GM18498 (cell line): ENCODE measurements around the gene EPHB2.

Source experiments
- ATAC-seq: cut with Tn5 transposase; IDR thresholded peaks from one replicate; pipeline ENCODE4 v1.9.1; 2021; ENCODE audit warnings: mild to moderate bottlenecking, moderate library complexity; ENCODE audit not compliant: unreplicated experiment

EPHB2 gene

GRCh38 chr1:22749919-22750684 lies 39.5 kb downstream of the EPHB2 start:
- ATAC-seq = no peak

DNA sequence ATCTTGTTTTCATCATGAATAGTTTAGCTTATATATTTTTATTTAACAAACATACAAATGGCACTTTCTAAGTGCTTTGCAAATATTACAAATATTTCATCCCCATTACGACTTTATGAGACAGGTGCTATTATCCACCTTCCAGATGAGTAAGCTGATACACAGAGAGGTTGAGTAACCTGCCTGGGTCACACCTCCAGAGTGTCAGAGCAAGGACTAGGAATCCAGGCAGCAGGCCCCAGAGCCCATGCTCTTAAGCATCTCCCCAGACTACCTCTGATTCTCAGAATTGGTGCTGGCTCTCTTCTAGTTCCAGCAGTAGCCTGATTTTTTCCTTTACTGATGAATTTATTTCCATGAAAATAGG lies 40.0 kb downstream of the EPHB2 start:
- ATAC-seq = no peak

- no peak for ATAC-seq
Observed at GRCh38 chr1:22751124-22751531, 40.5 kb downstream of the EPHB2 start.

- ATAC-seq = no peak
Observed at GRCh38 chr1:22752339-22752738, 41.7 kb downstream of the EPHB2 start.

DNA sequence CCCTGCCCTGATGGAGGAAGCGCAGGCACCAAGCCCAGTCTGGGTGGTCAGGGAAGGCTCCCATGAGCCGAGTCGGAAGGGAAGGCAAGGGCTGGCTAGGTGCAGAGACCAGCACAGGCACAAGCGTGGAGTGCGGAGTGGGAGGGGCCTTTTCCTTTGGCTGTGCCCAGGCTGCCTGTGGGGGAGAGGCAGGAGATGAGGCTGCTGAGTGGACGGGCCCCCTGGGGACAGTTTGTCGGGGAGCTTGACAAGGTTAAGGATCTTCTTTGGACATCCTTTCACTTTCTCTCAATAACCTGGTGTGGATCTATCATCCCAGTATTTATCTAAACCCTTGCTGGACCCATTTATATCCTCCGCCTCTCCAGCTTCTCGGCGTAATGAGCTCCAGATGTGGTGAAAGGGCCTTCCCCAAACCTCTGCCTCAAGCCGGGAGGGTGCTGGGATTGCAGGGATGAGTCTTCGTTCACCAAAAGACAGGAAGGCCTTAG lies 42.9 kb downstream of the EPHB2 start:
- ATAC-seq = no peak

DNA sequence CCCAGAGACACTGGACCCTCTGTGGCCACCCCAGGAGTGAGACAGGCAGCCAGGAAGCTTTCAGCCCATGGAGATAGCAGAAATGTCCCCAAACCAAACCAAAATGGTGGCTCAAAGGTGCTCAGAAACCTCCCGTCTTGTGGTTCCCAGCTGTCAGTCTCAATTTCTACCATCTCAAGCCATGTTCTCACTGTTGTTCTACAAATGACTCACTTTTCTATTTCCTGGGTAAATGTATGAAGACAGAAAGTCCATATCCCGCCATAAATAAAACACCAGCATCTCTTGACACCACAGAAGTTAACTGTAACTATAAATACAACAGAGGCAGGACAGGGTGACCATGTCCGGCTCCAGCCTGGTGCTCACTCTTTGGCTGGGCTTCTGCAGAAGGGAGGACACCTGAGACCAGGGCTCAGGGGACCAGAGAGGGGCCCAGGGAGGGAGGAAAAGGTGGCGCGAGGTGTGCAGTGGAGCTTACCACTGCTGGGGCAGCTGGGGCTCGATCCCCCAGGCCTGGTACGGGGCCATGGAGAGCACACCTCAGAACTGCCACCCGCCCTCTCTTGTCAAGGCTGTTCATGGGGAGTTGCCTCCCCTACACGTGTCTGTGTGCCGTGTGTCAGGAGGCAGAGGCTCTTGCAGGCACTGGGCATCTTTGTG lies 43.6 kb downstream of the EPHB2 start:
- ATAC-seq = no peak

DNA sequence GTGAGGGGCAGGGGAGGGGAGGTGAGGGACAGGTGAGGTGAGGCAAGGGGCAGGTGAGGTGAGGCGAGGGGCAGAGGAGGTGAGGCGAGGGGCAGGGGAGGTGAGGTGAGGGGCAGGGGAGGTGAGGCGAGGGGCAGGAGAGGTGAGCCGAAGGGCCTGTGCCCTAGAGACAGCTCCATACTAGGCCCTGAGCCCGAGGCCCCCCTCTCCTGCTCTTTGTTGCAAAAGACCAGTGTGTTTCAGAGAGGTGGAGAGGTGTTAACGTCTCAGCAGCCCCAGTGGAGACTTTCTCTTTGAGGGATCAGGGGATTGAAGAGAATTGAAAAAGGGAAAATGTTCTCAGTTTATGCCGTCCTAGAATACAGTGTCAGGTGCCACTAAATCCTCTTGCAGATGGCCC lies 44.2 kb downstream of the EPHB2 start:
- ATAC-seq = no peak

GRCh38 chr1:22755641-22756040 lies 45.0 kb downstream of the EPHB2 start:
- no peak for ATAC-seq

DNA sequence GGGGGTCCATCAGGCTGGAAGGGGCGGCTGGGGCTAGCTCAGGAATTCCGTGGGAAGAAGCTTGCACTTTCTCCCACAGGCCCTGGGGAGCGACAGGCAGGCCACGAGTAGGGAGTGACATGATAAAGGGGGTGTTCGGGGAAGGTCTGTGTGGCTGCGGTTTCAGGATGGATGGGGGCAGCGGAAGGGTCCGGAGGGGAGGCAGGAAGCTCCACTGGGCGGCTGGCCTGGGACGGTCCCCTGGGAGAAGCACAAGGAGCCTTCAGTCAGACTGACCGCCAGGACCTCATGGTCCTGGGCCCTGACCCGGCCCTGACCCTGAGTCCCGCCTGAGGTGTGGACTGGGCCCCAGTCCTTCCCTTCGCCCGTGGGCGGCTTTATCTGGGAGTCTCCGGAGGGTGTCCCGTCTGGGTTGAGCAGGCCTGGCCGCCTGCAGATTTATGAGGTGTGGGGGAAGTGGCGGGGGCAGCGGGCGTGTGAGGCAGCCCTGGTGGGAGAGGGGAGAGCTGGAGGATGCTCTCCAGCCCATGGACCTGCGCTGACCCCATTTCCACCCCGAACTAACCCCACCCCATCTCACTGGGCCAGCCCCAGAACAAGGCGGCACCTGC lies 45.6 kb downstream of the EPHB2 start:
- ATAC-seq = no peak

GRCh38 chr1:22760455-22760854 lies 49.8 kb downstream of the EPHB2 start:
- no peak for ATAC-seq

GRCh38 chr1:22761101-22761500 lies 50.5 kb downstream of the EPHB2 start:
- ATAC-seq = no peak

DNA sequence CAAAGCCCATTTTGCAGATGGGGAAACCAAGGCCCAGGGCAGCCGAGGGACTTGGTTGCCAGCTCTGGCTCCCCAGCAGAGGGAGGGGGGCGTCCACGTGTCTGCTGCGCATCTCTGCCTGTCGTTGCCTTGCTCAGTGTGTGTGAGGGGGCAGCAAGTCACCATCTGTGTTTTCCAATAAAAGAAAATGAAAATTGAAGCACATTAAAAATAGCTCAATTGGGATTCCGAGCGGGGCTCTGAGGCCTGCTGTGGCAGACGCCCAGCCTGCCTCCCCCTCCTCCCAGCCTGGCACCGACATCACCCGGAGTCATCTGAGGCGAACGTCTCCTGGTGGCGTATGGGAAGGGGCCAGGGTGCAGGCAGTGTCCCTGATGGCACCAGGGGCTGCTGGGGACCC lies 51.2 kb downstream of the EPHB2 start:
- ATAC-seq = no peak

- no peak for ATAC-seq
Observed at GRCh38 chr1:22763487-22764200, 53.0 kb downstream of the EPHB2 start.

DNA sequence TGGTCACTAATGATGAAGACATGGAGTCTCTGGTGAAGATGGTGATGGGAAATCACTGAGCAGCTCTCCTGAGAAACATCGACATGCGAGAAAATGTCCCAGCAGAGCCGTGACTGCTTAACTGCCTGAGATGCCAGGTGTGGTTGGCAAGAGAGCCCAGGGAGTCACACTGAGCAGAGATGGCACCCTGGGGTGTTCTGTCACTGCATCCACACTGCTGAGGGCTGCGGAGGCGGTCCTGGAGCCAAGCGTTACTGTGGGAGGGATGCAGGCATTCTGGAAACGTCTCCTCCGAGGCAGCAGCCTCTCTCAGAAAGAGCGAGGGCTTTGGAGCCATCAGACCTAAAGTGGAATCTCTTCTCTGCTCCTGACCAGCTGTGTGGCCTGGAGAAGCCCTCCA lies 57.2 kb downstream of the EPHB2 start:
- ATAC-seq = no peak

DNA sequence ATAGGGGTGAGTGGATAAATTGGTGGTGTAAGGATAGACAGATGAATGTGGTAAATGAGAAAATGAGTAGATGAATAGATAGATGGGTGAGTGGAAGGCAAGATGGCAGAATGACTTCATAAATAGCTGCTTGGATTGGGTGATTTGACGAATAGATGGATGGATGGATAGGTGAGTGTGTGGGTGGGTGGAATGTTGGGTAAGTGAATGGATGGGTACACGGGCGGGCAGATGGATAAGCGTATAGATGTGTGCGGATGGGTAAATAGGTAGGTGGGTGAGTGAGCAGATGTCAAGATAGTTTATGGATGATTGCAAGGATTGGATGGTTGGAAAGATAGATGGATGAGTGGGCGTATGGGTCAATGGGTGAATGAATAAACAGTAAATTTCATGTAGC lies 59.3 kb downstream of the EPHB2 start:
- ATAC-seq = no peak

GRCh38 chr1:22772014-22772413 lies 61.4 kb downstream of the EPHB2 start:
- ATAC-seq = no peak

DNA sequence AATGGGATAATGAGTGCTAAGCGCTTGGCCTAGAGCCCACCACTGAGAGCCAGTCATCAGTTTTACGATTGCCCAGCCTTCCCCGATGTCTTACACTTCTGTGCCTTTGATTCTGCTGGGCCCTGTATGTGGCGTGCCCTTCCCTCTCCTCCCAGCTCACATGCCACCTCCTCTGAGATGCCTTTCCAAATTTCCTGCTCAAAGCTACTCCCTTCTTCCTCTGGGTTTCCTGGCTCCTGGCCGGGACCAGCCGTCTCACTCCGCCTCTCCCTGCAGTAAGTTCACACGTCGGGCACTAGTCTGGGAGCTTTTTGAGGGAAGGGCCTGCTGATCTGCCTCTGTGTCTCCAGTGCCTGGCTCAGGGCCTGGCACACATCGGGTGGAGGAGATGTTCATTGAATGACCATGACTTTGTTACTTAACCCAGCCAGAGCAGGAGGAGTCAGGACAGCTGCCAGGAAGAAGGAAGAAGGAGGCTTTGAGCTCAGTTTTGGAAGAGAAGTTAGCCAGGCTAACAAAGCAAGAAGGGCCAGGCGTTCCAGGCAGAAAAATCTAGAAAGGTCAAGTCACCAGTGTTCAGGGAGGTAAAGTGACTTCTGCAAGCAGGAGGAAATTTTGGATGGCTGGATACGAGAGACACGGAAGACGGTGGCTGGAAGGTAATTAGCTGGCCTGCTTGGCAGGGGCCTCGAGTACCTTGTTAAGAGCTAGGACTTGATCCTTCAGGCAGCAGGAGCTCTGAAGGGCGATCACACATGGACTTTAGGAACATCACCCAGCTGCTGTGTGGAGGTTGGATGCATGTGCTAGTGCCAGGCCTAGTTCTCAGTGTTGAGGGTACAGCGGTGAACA lies 63.6 kb downstream of the EPHB2 start:
- no peak for ATAC-seq

DNA sequence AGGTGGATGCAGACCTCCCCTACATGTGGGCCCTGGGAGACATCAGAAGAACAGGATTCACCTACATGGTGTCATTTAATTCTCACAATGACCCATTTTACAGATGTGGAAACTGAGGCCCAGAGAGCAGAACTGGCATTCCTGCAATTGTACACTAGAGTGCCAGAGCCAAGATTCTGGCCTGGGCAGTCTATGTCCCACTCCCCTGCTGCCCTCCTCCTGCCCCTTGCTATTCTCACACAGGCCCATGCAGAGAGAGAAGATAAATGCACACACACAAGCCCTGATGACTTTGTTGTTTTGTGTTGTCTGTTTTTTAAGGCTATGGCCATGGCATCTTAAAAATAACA lies 64.2 kb downstream of the EPHB2 start:
- no peak for ATAC-seq

DNA sequence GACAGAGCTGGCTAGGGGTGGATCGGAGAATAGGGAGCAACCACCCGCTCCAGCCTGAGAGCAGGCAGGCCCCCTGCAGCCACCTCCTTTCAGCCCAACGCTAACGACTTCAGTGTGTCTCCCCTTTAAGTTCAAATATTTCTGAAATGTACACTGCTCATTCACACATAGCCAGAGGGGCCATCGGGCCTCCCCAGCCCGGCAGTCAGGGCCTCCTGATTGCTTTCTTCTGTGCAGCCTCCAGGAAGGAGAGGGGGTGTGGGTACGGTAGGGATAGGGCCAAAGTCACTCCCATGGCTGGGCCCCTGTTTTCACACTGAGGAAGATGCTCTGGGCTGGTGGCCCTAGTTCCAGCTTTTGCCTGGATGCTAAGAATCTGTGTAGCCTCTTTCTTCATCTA lies 64.8 kb downstream of the EPHB2 start:
- ATAC-seq = no peak

DNA sequence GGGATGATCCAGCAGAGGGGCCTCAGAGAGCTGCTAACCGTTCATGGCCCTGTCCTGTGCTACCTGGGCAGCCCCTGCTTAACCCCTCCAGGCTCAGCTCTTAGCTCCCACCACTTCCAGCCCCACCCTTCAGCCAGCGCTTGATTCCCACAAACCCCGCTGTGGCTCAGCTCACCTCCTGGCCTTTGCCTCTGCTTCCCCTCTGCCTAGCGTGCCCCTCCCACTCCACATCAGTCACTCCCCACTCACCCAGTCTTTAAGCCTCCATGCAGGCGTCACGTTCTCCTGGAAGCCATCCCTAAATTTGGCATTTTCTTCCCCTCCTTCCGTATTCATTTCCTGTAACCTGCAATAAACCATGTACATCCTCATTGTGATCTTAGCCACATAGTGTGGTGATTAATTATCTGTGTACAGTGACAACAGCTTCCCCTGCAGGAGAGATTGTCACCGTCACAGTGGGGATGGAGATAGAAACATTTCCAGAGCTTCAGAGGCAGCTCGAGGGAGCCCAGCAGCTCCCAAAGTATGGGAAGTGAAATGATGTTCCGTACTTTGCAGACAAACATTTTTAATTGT lies 65.5 kb downstream of the EPHB2 start:
- ATAC-seq = no peak
